HG02642 (cell line): Measurements from ENCODE around the gene PLXNB1.

Source experiments
- ATAC-seq: cut with Tn5 transposase; IDR thresholded peaks from one replicate; pipeline ENCODE4 v1.9.1; 2021; ENCODE audit warnings: mild to moderate bottlenecking; ENCODE audit not compliant: unreplicated experiment, poor library complexity

The PLXNB1 gene

DNA sequence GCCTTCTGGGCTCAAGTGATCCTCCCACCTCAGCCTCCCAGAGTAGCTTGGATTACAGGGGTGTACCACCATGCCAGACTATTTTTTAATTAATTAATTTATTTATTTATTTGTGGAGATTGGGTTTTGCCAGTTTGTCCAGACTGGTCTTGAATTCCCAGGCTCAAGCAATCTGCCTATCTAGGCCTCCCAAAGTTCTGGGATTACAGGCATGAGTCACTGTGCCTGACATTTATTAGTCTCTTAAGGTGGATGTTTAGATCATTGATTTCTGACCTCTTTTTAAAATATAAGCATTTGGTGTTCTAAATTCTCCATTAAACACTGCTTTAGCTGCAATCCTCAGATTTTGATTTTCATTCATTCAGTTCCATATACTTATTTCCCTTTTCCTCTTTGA is 42.3 kb downstream of the PLXNB1 start:
- ATAC-seq, result no peak

DNA sequence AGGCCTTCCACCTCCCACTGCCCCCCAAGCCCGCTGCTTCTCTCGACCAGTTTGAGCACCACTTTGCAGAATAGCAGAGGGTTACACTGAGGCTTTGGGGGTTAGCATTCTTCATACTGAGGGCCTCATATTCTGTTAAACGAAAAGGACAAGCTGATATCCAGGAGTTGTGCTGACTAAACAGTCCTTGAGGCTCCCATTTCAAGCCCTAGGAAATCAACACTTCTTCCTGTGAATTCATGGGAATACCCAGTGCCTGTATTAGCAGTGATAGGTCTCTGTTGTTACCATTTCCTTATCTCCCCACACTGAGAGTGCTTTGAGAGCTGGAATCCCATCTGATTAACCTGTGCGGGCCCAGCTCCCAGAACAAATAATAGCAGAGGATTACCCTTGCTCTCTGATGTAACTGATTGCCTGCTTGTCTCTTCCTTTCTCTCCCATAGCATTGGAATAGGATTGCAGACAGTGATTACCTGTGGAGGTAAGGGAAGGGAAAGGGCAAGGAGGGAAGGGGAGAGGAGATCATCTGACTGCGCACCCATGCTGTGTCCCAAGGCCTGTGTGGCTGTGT is 56.9 kb downstream of the PLXNB1 start:
- no peak for ATAC-seq

DNA sequence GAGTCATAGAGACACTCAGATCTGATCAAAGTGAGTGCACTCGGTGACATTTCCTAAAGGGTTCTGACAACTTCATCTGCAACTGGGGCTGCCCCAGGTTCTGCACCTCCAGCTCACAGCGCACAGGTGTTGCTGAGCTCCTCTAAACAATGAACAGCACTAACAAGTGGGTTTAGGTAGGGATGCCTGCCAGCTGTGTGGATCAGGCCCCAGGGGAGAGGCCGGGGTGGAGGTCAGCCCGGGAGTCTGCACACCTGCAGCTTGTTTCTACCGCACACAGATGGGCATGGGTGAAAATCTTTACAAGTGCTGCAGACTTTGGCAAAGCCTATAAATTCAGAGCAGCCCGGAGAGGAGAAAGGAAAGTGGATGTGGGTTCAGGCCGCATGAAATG is 57.5 kb downstream of the PLXNB1 start:
- ATAC-seq, result no peak

DNA sequence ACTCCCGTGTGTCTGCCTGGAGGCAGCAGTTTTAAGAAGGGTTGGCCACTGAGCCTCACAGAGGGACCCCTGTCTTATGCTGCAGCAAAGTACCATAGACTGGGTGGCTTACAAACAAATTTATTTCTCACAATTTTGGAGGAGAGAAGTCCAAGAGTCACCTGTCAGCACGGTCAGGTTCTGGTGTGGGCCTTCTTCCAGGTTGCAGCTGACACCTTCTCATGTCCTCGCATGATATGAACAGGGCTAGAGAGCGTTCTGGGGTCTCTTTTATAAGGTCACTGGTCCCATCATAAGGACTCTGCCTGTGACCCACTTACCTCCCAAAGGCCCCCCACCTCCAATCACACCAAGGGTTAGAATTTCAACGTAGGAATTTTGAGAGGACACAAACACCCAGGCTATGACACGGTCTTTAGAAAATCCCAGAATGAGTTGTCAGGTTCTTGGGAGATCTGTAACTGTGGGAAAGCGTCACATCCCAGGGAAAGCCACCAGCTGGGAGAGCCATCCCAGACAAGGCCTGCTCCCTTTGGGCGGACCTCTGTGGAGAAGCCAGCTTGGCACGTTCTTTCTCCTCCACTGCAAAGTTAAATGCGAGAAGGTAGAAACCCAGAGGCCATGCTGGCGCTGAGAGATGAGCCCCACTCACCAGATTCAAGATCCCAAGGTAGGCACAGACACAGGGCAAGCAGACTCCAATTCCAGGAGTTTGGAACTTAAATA is 58.1 kb downstream of the PLXNB1 start, which contains the start of gene FBXW12:
FBXW12 (plus strand) TSS at position 569 of the 726 bp plus-strand sequence. CDS start 549 bp downstream, outside the sequence.
- ATAC-seq, result no peak

DNA sequence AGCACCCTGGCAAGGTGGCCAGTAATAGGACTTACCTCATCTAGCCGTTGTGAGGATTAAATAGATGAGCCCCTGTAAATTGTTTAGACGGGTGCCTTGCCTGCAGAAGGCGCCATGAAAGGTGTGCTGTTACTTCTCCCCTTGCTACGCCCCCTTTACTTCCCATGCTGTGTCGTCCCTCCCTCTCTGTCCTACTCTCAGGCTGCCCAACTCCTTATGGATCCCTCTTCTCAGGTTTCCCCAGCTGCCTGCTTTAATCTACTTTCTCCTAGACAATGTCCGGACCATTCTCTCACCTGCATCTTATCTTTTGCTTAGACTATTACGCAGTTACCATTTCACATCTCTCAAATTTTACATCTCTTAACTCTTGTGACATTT is 59.6 kb downstream of the PLXNB1 start:
- ATAC-seq, result no peak

DNA sequence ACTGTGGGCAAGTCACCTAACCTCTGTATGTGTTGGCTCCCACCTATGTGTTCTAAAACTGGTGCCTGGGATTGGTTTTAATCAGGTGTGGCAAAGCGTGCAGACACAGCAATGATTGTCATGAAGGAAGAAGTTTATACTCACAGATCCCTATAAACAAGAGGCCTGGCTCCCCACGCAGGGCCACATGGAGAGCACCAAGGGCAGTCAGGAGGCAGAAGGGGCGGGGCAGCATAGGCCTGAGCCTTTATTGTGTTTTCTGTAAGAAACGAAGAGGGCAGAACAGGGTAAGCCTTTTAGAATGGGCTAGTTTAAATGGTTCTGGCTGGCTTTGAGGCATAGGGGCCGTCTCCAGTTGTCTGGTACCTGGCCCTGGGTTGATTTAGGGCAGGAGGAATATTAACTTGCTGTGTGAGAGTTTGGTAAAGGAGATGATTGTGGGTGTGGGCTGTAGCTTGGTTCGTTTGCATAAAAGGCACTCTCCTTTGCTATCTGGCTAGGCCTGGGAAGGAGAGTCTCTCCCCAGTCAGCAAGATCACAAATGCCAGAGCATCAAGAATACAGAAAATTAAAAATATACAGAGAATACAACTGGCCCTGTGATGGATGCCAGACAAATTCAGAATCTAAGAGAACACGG is 60.1 kb downstream of the PLXNB1 start:
- no peak for ATAC-seq

DNA sequence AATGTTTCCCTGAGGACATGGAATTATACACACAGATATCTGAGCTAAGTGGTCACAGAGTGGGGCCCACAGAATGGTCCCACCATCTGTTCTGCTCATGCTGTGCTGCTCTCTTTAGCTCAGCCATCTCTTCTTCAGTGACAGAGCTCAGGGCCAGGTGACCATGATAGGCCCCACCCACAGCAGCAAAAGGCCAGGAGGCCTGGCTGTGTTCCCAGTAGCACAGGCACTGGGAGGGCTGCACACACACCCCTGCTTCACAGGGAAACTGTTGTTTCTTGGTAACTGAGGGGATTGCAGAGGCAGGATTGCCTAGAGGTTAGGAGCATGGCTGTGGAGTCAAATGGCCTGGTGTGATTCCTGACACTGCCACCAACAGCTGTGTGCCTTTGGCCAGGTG is 62.7 kb downstream of the PLXNB1 start:
- ATAC-seq, result no peak

DNA sequence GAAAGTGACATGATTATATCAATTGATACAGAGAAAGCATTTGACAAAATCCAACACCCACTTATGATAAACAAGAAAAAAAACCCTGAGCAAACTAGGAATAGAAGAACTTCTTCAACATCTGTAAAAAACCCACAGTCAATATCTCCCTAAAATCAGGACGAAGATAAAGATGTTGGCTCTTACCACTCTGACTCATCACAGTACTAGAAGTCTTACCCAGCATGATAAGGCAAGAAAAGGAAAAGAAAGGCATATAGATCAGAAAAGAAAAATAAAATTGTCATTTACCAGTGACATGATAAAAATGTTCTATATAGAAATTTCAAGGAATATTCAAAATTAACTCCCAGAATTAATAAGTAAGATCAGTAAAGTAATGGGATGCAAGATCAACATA is 65.0 kb downstream of the PLXNB1 start:
- no peak for ATAC-seq

DNA sequence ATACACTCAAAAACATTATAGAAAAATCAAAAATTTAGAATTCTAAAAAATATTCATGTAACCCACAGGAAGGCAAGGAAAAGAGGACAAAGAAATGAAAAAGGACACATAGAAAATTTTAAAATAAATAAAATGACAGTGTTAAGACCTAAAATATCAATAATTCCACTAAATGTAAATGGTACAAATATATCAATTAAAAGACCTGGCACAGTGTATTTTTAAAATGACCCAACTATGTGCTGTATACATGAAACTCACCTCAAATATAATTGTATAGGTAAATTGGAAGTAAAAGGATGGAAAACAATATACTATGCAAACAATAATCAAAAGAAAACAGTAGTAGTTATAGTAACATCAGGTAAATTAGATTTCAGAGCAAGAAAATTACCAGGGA is 68.0 kb downstream of the PLXNB1 start:
- no peak for ATAC-seq

DNA sequence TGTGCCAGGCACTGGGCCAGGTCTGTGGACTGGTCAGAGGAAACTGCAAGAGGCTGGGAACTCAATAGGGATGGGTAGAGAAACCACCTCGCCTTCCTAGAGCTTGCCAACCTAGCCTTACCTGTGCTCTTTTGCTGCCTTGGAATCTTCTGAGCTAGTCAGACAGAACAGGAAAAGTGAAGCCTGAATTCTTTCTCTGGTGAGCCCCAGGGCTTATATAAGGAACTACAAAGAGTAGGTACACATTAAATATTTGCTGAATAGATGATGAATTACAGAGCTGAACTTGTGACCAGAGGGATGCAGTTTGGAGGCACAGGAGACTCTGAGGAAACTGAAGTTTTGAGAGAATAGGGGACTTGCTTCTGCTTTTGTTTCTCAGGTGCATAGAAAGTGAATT is 73.5 kb downstream of the PLXNB1 start:
- ATAC-seq, result no peak

DNA sequence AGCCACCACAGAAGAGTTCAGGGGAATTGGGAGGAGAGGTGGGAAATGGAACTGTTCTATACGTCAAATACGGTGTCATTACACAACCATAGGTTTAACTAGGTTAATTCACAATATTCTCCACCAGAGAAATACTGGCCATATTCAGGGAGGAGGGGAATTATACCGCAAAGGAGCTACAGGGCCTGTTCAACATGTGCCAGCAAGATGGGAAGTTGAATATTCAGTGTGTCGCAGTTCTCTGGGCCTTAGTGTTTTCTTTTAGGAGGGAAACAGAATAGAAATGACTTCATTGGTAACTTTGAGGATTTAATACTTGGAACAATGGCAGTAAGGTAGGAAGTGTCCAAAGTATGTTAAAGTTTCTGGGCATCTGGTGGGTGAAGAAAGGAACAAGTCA is 75.9 kb downstream of the PLXNB1 start:
- ATAC-seq, result no peak
